HCT116 (cell line): ENCODE results near the gene NELFB. TPM values are rescaled to one million over a fixed set of nuclear protein-coding genes. Genes with fewer than 3 reads are reported as not detected.

Experiments
- ATAC-seq: fragments of 200-7000 bp; cut with Tn5 transposase; 2 replicates; pipeline ENCODE4 v1.9.1; 2020; ENCODE audit warnings: mild to moderate bottlenecking, moderate library complexity
- BruUV-seq: library from RNA; stranded (reverse); fragments of 400-500 nt; replicated peaks from 2 replicates; lab custom pipeline; 2021; lab: Mats Ljungman, UMichigan
- CTCF ChIA-PET: fragments of 300-600 bp; sonication (Branson Sonifier 250); formaldehyde crosslinking; loops from one replicate; lab custom pipeline; 2021; ENCODE audit warnings: antibody characterized with exemption; lab: Charles Lee
- POLR2A ChIA-PET: fragments of 300-600, 350-600 bp; sonication (Branson Sonifier 250); formaldehyde crosslinking; loops from one replicate; lab custom pipeline; 2021; ENCODE audit warnings: antibody characterized with exemption; lab: Charles Lee
- RAD21 ChIA-PET, 2 experiments: fragments of 300-600 bp; sonication (Branson Sonifier 250); formaldehyde crosslinking; loops; one replicate each; lab custom pipeline; 2023; ENCODE audit warnings: low total read pairs in 2 of 2; ENCODE audit not compliant: uncharacterized antibody in 2 of 2, unreplicated experiment in 2 of 2, low non-redundant PET in 1 of 2; lab: Charles Lee
- DNase-seq: peaks from one replicate; pipeline ENCODE4 v3.0.0-alpha.2; 2010; ENCODE audit warnings: low read depth, low spot score
- H2AFZ ChIP-seq: fragments of 200-600 bp; shearing (Covaris generic), sonication (generic); 2 replicates; pipeline ENCODE4 v1.6.1; 2017; ENCODE audit warnings: low read depth, mixed run types, mixed read lengths, antibody characterized with exemption, low read length; ENCODE audit not compliant: poor library complexity, severe bottlenecking
- H3K27ac ChIP-seq: 2 replicates; pipeline ENCODE4 v1.5.1; 2012; ENCODE audit warnings: low read depth, low read length
- H3K27me3 ChIP-seq: fragments of 200-600 bp; sonication (generic); 2 replicates; pipeline ENCODE4 v1.6.1; 2016; ENCODE audit warnings: mixed run types, low read length, mixed read lengths; ENCODE audit not compliant: insufficient read depth
- H3K36me3 ChIP-seq, 2 experiments: fragments of 200-500 bp in 1 of 2; fragments of 200-600 bp in 1 of 2; sonication (Bioruptor generic) in 1 of 2; sonication (generic) in 1 of 2; 2 replicates each; pipeline versions ENCODE4 v1.5.1 to v1.6.1; 2014 to 2016; ENCODE audit warnings: low read length in 2 of 2, inconsistent platforms in 1 of 2, mixed read lengths in 1 of 2, mixed run types in 1 of 2; ENCODE audit not compliant: insufficient read depth in 2 of 2, control insufficient read depth in 1 of 2
- H3K4me1 ChIP-seq, 2 experiments: fragments of 200-600 bp in 1 of 2; sonication (generic) in 1 of 2; 2 replicates each; pipeline versions ENCODE4 v1.5.1 to v1.6.1; 2012 to 2017; ENCODE audit warnings: low read length in 2 of 2, inconsistent platforms in 1 of 2, mild to moderate bottlenecking in 1 of 2, mixed read lengths in 1 of 2, mixed run types in 1 of 2, moderate library complexity in 1 of 2; ENCODE audit not compliant: insufficient read depth in 2 of 2, control insufficient read depth in 1 of 2
- H3K4me2 ChIP-seq: fragments of 200-600 bp; sonication (generic); 2 replicates; pipeline ENCODE4 v1.6.1; 2017; ENCODE audit warnings: mixed run types, low read length, mixed read lengths
- H3K4me3 ChIP-seq, 2 experiments: fragments of 200-600 bp in 1 of 2; sonication (generic) in 1 of 2; replicated peaks in 1 of 2; 2 replicates each; pipeline ENCODE4 v1.5.1; 2011 to 2016; ENCODE audit warnings: low read length in 2 of 2, control low read depth in 1 of 2, low read depth in 1 of 2, mild to moderate bottlenecking in 1 of 2, mixed read lengths in 1 of 2, mixed run types in 1 of 2
- H3K79me2 ChIP-seq: fragments of 200-600 bp; sonication (generic); 2 replicates; pipeline ENCODE4 v1.6.1; 2017; ENCODE audit warnings: mild to moderate bottlenecking, mixed run types, low read length, moderate library complexity, mixed read lengths; ENCODE audit not compliant: insufficient read depth
- H3K9ac ChIP-seq: fragments of 200-600 bp; sonication (generic); 2 replicates; pipeline ENCODE4 v1.6.1; 2016; ENCODE audit warnings: low read length, mixed read lengths
- H3K9me2 ChIP-seq: fragments of 200-600 bp; sonication (generic), shearing (Covaris generic); 2 replicates; pipeline ENCODE4 v1.6.1; 2017; ENCODE audit warnings: mixed run types, mild to moderate bottlenecking, moderate library complexity; ENCODE audit not compliant: insufficient read depth
- H3K9me3 ChIP-seq, 2 experiments: fragments of 200-500 bp in 1 of 2; fragments of 200-600 bp in 1 of 2; sonication (Bioruptor generic) in 1 of 2; sonication (generic) in 1 of 2; 2 replicates each; pipeline ENCODE4 v1.6.1; 2014 to 2017; ENCODE audit warnings: low read length in 2 of 2, mixed read lengths in 2 of 2, inconsistent platforms in 1 of 2, low read depth in 1 of 2, mild to moderate bottlenecking in 1 of 2, mixed run types in 1 of 2, moderate library complexity in 1 of 2; ENCODE audit not compliant: control insufficient read depth in 1 of 2, insufficient read depth in 1 of 2
- H4K20me1 ChIP-seq: fragments of 200-600 bp; sonication (generic), shearing (Covaris generic); 2 replicates; pipeline ENCODE4 v1.6.1; 2017; ENCODE audit warnings: mixed run types, mild to moderate bottlenecking, moderate library complexity; ENCODE audit not compliant: insufficient read depth
- POLR2AphosphoS5 ChIP-seq: IDR thresholded peaks from 2 replicates; pipeline ENCODE4 v1.6.1; 2011; ENCODE audit warnings: mild to moderate bottlenecking, low read depth, low read length, moderate library complexity
- SP1 ChIP-seq: IDR thresholded peaks from 2 replicates; pipeline ENCODE4 v1.6.1; 2012; ENCODE audit warnings: low read depth
- SRF ChIP-seq: IDR thresholded peaks from 2 replicates; pipeline ENCODE4 v1.6.1; 2012; ENCODE audit warnings: low read depth
- YY1 ChIP-seq: IDR thresholded peaks from 2 replicates; pipeline ENCODE4 v1.6.1; 2011; ENCODE audit warnings: low read length, low read depth, moderate library complexity, mild to moderate bottlenecking; ENCODE audit not compliant: insufficient replicate concordance; ENCODE audit errors: extremely low read depth
- ZFX ChIP-seq: fragments of 450-650 bp; IDR thresholded peaks from 2 replicates; pipeline ENCODE4 v1.6.1; 2017
- intact Hi-C: fragments of 100-400 bp; cut with micrococcal nuclease; formaldehyde crosslinking; loops from 2 replicates; pipeline ENCODE4 v1.10.0; 2022
- total RNA-seq: library from RNA; stranded (reverse); gene quantifications from one replicate; pipeline ENCODE4 v1.2.1, GENCODE V29; 2021; ENCODE audit not compliant: unreplicated experiment
- TF ChIP-seq, protein P1 (sequence below): IDR thresholded peaks from 2 replicates; pipeline ENCODE4 v1.6.1; 2012; ENCODE audit warnings: low read depth
- TF ChIP-seq, protein P2 (sequence below): IDR thresholded peaks from 2 replicates; pipeline ENCODE4 v1.6.1; 2012
- TF ChIP-seq, protein P3 (sequence below): IDR thresholded peaks from 2 replicates; pipeline ENCODE4 v1.6.1; 2012

Gene NELFB
- total RNA-seq, 1 experiment from 2014 or later = 86.4 TPM

DNA sequence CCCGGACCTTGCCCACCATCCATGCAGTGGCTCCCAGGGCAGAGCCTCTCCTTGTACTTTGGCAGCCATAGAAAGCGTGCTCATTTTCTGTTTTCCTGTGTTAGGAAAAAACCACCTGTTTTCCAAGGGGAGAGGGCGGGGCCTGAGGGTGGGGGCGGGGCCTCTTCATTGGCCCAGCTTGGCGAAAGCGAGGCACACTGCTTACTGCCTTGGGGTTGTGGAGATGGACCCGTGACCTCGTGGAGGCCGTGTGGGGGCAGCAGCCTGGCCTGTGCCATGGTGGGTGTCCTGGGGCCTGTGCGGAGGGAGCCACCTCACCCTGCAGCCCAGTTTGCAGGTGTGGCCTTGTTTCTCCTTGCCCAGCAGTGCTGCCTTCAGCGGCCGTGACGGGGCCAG lies 18.0 kb downstream of the NELFB start (continued):
- TF ChIP-seq, protein P1, sequence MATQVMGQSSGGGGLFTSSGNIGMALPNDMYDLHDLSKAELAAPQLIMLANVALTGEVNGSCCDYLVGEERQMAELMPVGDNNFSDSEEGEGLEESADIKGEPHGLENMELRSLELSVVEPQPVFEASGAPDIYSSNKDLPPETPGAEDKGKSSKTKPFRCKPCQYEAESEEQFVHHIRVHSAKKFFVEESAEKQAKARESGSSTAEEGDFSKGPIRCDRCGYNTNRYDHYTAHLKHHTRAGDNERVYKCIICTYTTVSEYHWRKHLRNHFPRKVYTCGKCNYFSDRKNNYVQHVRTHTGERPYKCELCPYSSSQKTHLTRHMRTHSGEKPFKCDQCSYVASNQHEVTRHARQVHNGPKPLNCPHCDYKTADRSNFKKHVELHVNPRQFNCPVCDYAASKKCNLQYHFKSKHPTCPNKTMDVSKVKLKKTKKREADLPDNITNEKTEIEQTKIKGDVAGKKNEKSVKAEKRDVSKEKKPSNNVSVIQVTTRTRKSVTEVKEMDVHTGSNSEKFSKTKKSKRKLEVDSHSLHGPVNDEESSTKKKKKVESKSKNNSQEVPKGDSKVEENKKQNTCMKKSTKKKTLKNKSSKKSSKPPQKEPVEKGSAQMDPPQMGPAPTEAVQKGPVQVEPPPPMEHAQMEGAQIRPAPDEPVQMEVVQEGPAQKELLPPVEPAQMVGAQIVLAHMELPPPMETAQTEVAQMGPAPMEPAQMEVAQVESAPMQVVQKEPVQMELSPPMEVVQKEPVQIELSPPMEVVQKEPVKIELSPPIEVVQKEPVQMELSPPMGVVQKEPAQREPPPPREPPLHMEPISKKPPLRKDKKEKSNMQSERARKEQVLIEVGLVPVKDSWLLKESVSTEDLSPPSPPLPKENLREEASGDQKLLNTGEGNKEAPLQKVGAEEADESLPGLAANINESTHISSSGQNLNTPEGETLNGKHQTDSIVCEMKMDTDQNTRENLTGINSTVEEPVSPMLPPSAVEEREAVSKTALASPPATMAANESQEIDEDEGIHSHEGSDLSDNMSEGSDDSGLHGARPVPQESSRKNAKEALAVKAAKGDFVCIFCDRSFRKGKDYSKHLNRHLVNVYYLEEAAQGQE = no peak
- TF ChIP-seq SRF (no peak), ZFX (no peak), SP1 (no peak)
- TF ChIP-seq, protein P2, sequence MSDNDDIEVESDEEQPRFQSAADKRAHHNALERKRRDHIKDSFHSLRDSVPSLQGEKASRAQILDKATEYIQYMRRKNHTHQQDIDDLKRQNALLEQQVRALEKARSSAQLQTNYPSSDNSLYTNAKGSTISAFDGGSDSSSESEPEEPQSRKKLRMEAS = no peak

DNA sequence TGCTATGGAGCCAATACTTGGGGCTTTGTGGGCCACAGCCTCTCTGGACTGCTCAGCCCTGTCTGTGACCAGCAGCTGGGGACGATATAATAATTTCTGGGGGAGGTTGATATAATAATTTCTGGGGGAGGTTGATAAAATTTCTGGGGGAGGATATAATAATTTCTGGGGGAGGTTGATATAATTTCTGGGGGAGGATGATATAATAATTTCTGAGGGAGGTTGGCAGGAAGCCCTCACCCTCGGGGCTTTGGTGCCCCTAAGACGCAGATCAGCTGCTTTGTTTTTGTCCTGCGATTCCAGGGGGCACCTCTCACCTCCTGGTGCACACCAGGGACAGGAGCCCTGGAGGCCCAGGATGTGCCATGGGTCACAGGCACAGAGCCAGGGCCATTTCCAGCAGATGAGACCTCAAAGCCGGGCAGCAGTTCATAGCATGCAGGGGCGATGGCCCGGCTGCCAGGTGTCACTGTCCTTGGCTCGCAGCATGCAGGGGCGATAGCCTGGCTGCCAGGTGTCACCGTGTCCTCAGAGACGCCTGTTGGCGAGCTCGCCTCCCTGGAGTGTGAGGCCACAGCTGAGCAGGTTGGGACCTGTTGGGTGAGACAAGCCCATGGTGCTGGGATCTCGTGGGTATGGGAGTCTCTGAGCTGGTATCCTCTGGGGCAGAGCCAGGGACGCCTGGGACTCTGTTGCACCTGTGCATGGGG lies 18.6 kb downstream of the NELFB start:
- H3K9ac ChIP-seq = no peak overlapping the region
- no peak overlapping the region for H2AFZ ChIP-seq
- H3K4me2 ChIP-seq = no peak overlapping the region
- H3K36me3 ChIP-seq = peaks cover 4 to 16% of the 10 kb centered on the region in 2 experiments; a peak in 3 of 4 replicates
- ChIA-PET POLR2A (interaction anchor here (1.4 kb wide), 1 partner anchor 30 kb away, joined by 3 read pairs; no protein-coding TSS in a partner anchor), CTCF (interaction anchor here (1.1 to 1.3 kb wide), 3 partner anchors 13 to 37 kb away, joined by 3 to 4 read pairs (median 3); no protein-coding TSS in a partner anchor), RAD21 (no interaction called here)
- H3K27ac ChIP-seq = peak overlapping the region; percentile 56; the same call in 1 of the 2 replicates
- no peaks in the 10 kb centered on the region for H3K9me2 ChIP-seq
- H3K27me3 ChIP-seq = no peaks in the 10 kb centered on the region
- DNase-seq = no peak
- intact Hi-C loops = no loop called here
- TF ChIP-seq POLR2AphosphoS5 = no peak
- TF ChIP-seq, protein P3, sequence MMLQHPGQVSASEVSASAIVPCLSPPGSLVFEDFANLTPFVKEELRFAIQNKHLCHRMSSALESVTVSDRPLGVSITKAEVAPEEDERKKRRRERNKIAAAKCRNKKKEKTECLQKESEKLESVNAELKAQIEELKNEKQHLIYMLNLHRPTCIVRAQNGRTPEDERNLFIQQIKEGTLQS = no peak
- TF ChIP-seq YY1 = no peak
- H3K79me2 ChIP-seq = peaks cover 11% of the 10 kb centered on the region
- no TSS peak for BruUV-seq
- no peaks in the 10 kb centered on the region for H4K20me1 ChIP-seq
- peaks cover 31 to 40% of the 10 kb centered on the region in 2 experiments for H3K4me1 ChIP-seq
- no peaks in the 10 kb centered on the region for H3K9me3 ChIP-seq
- no peak overlapping the region for H3K4me3 ChIP-seq
- no peak for ATAC-seq
